Karpas-422 (cell line): ENCODE measurements around the gene R3HDM4. TPM values are rescaled to one million over a fixed set of nuclear protein-coding genes. Genes with fewer than 3 reads are reported as not detected.

Experiments used
- DNase-seq: peaks from one replicate; pipeline ENCODE4 v3.0.0-alpha.2; 2015
- H2AFZ ChIP-seq: fragments of 200-600 bp; sonication (generic); 2 replicates; pipeline ENCODE4 v1.6.1; 2014; ENCODE audit warnings: antibody characterized with exemption, low read length, mixed read lengths
- H3K27ac ChIP-seq: fragments of 200-600 bp; sonication (generic); 2 replicates; pipeline ENCODE4 v1.5.1; 2014; ENCODE audit warnings: mild to moderate bottlenecking, low read length, moderate library complexity
- H3K27me3 ChIP-seq: fragments of 200-600 bp; sonication (generic); 2 replicates; pipeline ENCODE4 v1.6.1; 2014; ENCODE audit warnings: low read length, mixed read lengths
- H3K36me3 ChIP-seq: fragments of 200-600 bp; sonication (generic); 2 replicates; pipeline ENCODE4 v1.6.1; 2014; ENCODE audit warnings: low read length, mixed read lengths; ENCODE audit not compliant: insufficient read depth
- H3K4me1 ChIP-seq: fragments of 200-600 bp; sonication (generic); 2 replicates; pipeline ENCODE4 v1.6.1; 2014; ENCODE audit warnings: mild to moderate bottlenecking, low read length, mixed read lengths
- H3K4me2 ChIP-seq: fragments of 200-600 bp; sonication (generic); 2 replicates; pipeline ENCODE4 v1.6.1; 2014; ENCODE audit warnings: low read length, low read depth, mild to moderate bottlenecking; ENCODE audit not compliant: poor library complexity, severe bottlenecking
- H3K4me3 ChIP-seq: fragments of 200-600 bp; sonication (generic); 2 replicates; pipeline ENCODE4 v1.5.1; 2014; ENCODE audit warnings: mild to moderate bottlenecking, antibody characterized with exemption, low read length, mixed read lengths
- H3K79me2 ChIP-seq: fragments of 200-600 bp; sonication (generic); 2 replicates; pipeline ENCODE4 v1.6.1; 2014; ENCODE audit warnings: mild to moderate bottlenecking, low read length, mixed read lengths
- H3K9ac ChIP-seq: fragments of 200-600 bp; sonication (generic); 2 replicates; pipeline ENCODE4 v1.6.0; 2014; ENCODE audit warnings: low read length
- H3K9me2 ChIP-seq: fragments of 200-600 bp; sonication (generic), shearing (Covaris generic); replicated peaks from 2 replicates; pipeline ENCODE4 v1.6.0; 2014; ENCODE audit warnings: mild to moderate bottlenecking, low read length, moderate library complexity; ENCODE audit not compliant: insufficient read depth
- H3K9me3 ChIP-seq: fragments of 300-700, 200-600 bp; sonication (generic); 2 replicates; pipeline ENCODE4 v1.6.1; 2014; ENCODE audit warnings: low read length, mixed read lengths
- H4K20me1 ChIP-seq: fragments of 200-600 bp; sonication (generic); 2 replicates; pipeline ENCODE4 v1.6.1; 2014; ENCODE audit warnings: mild to moderate bottlenecking, antibody characterized with exemption, low read length, low read depth; ENCODE audit not compliant: insufficient read depth
- total RNA-seq: library from RNA; depleted of rRNA; stranded (reverse); fragments of >200 nt; shearing (Covaris generic); gene quantifications from 2 replicates; pipeline ENCODE4 v1.2.3, GENCODE V29; 2014; ENCODE audit warnings: low replicate concordance

R3HDM4 gene
- total RNA-seq, 1 experiment from 2014 or later = 41.9 TPM

DNA sequence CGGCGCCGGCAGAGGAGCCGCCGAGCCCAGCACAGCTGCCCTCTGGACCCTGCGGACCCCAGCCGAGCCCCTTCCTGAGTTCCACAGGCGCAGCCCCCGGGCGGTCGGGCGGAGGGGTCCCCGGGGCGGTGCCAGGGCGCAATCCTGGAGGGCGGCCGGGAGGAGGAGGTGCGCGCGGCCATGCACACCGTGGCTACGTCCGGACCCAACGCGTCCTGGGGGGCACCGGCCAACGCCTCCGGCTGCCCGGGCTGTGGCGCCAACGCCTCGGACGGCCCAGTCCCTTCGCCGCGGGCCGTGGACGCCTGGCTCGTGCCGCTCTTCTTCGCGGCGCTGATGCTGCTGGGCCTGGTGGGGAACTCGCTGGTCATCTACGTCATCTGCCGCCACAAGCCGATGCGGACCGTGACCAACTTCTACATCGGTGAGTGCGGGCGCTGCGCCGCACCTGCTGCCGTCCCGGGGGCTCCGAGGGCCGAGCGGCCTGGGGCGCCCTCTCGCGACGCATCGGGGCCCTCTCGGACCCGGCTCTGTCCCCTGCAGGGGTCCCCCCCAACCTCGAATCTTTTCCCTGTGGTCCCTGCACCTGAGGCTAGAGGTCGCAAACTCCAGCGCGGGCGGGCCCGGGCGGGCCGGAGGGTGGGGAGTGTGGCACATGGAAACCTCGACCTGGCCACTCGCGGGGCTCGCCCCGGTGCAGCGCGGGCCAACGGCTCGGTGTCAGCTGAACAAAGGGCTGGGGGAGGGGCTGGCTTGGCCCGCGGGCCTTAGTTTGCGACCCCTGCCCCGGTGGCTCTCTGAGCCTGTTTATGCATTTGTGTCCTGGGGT lies 4.5 kb upstream of the R3HDM4 start, which contains the start of gene KISS1R:
Gene KISS1R (plus strand): TSS at position 11 of the 829 bp plus-strand sequence. CDS start 170 bp downstream, at position 181.
- H3K4me1 ChIP-seq = peaks cover 11% of the 10 kb centered on the region
- no peak within 1 kb of the TSS for H3K4me2 ChIP-seq
- H3K27me3 ChIP-seq = no peaks in the 10 kb centered on the region
- no peak within 1 kb of the TSS for H3K4me3 ChIP-seq
- no peaks in the 10 kb centered on the region for H3K9me2 ChIP-seq
- no peak within 1 kb of the TSS for H3K9ac ChIP-seq
- peaks cover 6% of the 10 kb centered on the region for H3K79me2 ChIP-seq
- no peak within 1 kb of the TSS for H2AFZ ChIP-seq
- H3K9me3 ChIP-seq = no peaks in the 10 kb centered on the region
- no peaks in the 10 kb centered on the region for H4K20me1 ChIP-seq
- DNase-seq = peak; percentile 69
- H3K36me3 ChIP-seq = no peaks in the 10 kb centered on the region
- no peak within 1 kb of the TSS for H3K27ac ChIP-seq

DNA sequence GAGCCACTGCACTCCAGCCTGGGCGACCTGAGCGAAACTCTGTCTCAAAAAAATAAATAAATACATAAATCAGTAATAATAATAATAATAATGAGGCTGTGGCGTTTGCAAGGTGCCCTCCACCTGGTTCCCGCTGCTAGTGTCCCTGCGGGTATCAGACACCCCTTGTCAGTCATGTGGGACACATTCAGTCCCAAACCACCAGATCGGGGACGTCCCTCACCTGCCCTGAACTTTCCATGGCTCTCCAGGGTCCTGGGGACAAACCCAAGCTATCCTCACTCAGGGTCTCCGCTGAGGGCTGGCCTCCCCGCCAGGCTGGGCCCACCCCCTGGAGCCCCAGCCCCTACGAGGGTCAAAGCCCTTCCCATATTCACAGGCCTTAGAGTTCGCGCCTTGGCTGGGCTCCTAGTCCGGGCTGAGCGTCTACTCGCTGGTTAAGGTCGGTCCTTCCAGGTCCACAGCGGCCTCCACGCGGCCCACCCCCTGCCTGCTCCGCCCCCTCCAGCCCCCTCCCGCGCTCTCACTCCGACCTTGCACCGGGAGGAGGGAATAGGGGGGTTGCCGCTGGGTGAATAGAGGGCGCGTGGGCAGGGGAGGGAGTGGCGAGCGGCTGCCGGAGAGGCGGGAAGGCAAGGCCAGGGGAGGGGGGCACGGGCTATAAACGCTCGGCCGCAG lies 3.8 kb upstream of the R3HDM4 start:
- no peaks in the 10 kb centered on the region for H3K9me3 ChIP-seq
- H3K4me1 ChIP-seq = peaks cover 11% of the 10 kb centered on the region
- DNase-seq = no peak
- H3K9me2 ChIP-seq = no peaks in the 10 kb centered on the region
- no peak overlapping the region for H3K4me2 ChIP-seq
- H3K4me3 ChIP-seq = no peak overlapping the region
- H2AFZ ChIP-seq = no peak overlapping the region
- H3K27ac ChIP-seq = no peak overlapping the region
- no peaks in the 10 kb centered on the region for H3K36me3 ChIP-seq
- no peaks in the 10 kb centered on the region for H3K27me3 ChIP-seq
- H4K20me1 ChIP-seq = no peaks in the 10 kb centered on the region
- peaks cover 8% of the 10 kb centered on the region for H3K79me2 ChIP-seq
- no peak overlapping the region for H3K9ac ChIP-seq

DNA sequence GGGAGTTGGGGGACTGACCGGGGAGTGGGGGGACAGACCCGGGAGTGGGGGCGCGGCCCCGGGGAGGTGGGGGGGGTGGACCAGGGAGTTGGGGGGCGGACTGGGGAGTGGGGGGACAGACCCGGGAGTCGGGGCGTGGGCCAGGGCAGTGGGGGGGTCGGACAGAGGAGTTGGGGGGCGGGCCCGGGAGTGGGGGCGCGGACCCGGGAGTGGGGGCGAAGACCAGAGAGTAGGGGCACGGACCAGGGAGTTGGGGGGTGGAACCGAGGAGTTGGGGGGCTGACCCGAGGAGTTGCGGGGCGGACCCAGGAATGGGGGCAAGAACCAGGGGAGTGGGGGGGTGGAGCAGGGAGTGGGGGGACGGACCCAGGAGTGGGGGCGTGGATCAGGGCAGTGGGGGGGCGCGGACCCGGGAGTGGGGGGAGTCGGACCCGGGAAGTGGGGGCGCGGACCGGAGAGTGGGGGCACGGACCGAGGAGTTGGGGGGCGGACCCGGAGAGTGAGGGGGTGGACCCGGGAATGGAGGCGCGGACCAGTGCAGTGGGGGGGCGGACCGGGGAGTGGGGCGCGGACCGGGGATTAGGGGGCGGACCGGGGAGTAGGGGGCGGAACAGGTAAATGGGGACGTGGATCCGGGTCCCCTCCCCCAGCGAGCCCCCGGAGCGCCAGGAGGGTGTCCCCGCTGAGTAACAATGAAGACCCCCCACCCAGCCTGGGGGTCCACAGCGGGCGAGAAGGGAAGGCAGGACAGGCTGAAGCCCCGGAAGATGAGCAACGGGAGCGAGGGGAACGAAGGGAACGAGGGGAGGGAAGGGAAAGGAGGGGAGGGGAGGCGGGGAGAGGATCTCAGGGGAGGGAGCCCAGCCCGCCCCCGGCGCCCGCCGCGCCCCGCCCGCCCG lies 589 bp downstream of the R3HDM4 start:
- Histone ChIP-seq H3K27me3 (no peaks in the 10 kb centered on the region), H3K79me2 (peaks cover 40% of the 10 kb centered on the region), H3K9me3 (no peaks in the 10 kb centered on the region), H3K4me1 (peaks cover 17% of the 10 kb centered on the region), H3K4me3 (peak overlapping the region; percentile 89), H3K9me2 (no peaks in the 10 kb centered on the region), H3K4me2 (peak overlapping the region; percentile 84), H2AFZ (no peak overlapping the region), H4K20me1 (no peaks in the 10 kb centered on the region), H3K9ac (peak overlapping the region; percentile 93), H3K27ac (peak overlapping the region; percentile 49; the same call in 1 of the 2 replicates), H3K36me3 (no peaks in the 10 kb centered on the region)
- peak; percentile 61 for DNase-seq

DNA sequence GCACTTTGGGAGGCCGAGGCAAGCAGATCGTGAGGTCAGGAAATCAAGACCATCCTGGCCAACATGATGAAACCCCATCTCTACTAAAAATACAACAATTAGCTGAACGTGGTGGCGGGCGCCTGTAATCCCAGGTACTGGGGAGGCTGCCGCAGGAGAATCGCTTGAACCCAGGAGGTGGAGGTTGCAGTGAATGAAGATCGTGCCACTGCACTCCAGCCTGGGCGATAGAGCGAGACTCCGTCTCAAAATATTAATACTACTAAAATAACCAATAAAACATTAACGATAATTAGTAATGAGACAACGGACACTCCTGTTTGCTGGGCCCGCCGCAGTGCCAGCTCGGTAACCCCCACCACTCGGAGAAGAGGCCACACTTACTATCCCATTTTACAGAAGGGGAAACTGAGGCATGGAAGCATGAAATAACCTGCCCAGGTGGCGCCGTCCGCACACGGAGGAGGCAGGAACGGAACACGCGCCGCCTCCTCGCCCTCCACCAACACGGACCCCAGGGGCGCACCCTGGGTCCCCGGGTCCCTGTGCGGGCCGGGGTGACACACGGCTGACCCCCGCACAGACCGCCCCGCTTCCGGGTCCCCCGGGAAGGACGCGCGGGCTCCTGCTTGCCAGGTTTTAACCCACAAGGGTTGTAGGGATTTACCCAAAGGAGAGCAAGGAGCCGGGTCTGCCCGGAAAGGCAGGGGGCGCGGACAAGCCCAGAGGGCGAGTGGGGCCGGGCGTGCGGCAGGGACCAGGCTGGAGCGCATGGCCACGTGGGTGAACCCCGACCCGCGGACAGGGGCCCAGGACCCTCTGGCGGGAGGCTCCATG lies 1.6 kb downstream of the R3HDM4 start:
- Histone ChIP-seq H3K9ac (no peak overlapping the region), H3K4me2 (no peak overlapping the region), H3K27ac (no peak overlapping the region), H3K79me2 (peaks cover 45% of the 10 kb centered on the region), H3K4me3 (no peak overlapping the region), H3K36me3 (no peaks in the 10 kb centered on the region), H3K9me2 (no peaks in the 10 kb centered on the region), H3K27me3 (no peaks in the 10 kb centered on the region), H3K9me3 (no peaks in the 10 kb centered on the region), H2AFZ (no peak overlapping the region), H4K20me1 (no peaks in the 10 kb centered on the region), H3K4me1 (peaks cover 17% of the 10 kb centered on the region)
- no peak for DNase-seq

DNA sequence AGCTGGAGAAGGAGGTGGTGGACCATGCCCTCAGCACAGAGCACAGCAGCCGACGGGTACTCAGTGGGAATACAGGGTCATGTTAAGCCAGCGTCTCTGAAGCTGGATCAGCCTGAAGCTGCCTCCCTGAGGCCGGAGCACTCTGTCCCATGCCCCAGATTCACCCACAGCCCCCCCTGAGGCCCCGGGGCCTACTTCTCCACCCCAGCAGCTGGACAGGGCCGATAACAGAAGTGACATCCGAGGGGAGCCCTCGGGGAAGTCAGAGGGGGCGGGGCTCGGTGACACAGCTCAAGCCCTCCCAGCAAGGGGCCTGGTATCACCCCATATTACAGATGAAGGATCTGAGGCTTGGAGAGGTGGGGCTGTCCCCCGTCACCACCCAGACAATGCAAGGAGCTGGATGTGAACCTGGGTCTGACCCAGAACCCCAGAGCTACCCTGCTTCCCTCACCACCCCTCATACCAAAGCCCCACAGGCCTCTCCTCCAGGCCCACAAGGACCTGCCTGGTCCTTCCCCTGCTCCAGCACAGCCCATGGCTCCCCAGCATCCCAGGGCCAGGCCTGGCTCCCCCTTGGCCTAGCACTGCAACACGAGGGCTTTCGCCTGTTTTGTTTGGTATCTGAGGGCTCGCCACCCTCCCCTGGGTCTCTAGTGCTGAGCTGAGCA lies 5.7 kb downstream of the R3HDM4 start:
- peak; percentile 66 for DNase-seq
- H3K9ac ChIP-seq = no peak overlapping the region
- no peaks in the 10 kb centered on the region for H4K20me1 ChIP-seq
- no peaks in the 10 kb centered on the region for H3K9me3 ChIP-seq
- no peaks in the 10 kb centered on the region for H3K36me3 ChIP-seq
- H3K27ac ChIP-seq = no peak overlapping the region
- no peak overlapping the region for H3K4me3 ChIP-seq
- no peak overlapping the region for H2AFZ ChIP-seq
- H3K27me3 ChIP-seq = no peaks in the 10 kb centered on the region
- peaks cover 12% of the 10 kb centered on the region for H3K4me1 ChIP-seq
- H3K9me2 ChIP-seq = no peaks in the 10 kb centered on the region
- peaks cover 40% of the 10 kb centered on the region for H3K79me2 ChIP-seq
- H3K4me2 ChIP-seq = no peak overlapping the region

DNA sequence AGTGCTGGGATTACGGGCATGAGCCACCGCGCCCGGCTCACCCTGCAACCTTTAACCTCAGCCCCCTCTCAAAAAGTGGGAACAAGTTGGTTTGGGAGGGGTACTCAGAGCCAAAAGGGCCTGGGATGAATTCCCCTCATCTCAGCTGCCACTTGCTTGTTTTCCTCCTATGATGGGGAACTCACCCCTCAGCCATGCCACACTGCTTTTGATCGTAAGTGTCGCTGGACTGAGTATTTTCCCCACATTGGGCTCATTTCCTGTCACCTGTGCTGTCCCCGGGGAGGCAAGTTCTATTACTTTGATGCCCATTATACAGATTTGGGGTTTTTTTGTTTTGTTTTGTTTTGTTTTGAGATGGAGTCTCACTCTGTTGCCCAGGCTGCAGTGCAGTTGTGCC lies 6.5 kb downstream of the R3HDM4 start:
- Histone ChIP-seq H3K4me2 (no peak overlapping the region), H3K4me1 (peaks cover 12% of the 10 kb centered on the region), H3K9ac (no peak overlapping the region), H3K79me2 (peaks cover 36% of the 10 kb centered on the region), H3K27me3 (no peaks in the 10 kb centered on the region), H3K9me2 (no peaks in the 10 kb centered on the region), H3K27ac (no peak overlapping the region), H3K4me3 (no peak overlapping the region), H3K9me3 (no peaks in the 10 kb centered on the region), H2AFZ (no peak overlapping the region), H3K36me3 (no peaks in the 10 kb centered on the region), H4K20me1 (no peaks in the 10 kb centered on the region)
- DNase-seq = no peak

DNA sequence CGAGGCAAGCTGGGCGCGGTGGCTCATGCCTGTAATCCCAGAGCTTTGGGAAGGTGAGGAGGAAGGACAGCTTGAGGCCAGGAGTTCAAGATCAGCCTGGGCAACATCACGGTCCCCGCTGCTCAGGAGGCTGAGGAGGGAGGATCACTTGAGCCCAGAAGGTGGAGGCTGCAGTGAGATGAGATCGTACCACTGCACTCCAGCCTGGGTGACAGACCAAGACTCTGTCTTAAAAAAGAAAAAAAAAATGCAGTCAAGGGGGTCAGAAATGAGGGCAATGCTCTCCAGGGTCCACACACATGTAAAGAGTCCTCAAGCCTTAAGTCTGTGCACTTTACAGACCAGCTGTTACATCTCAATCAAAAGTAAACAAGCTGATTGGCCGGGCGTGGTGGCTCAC lies 8.5 kb downstream of the R3HDM4 start:
- no peaks in the 10 kb centered on the region for H3K9me2 ChIP-seq
- H3K9me3 ChIP-seq = no peaks in the 10 kb centered on the region
- H4K20me1 ChIP-seq = peaks cover 10% of the 10 kb centered on the region; the same call in 1 of the 2 replicates
- H3K4me2 ChIP-seq = no peak overlapping the region
- H3K4me3 ChIP-seq = no peak overlapping the region
- no peak overlapping the region for H3K27ac ChIP-seq
- H3K79me2 ChIP-seq = peaks cover 24% of the 10 kb centered on the region
- H3K4me1 ChIP-seq = peaks cover 13% of the 10 kb centered on the region
- H3K9ac ChIP-seq = no peak overlapping the region
- H3K27me3 ChIP-seq = no peaks in the 10 kb centered on the region
- no peaks in the 10 kb centered on the region for H3K36me3 ChIP-seq
- H2AFZ ChIP-seq = no peak overlapping the region
- no peak for DNase-seq
